Measurements from ENCODE around the gene MTHFSD. TPM values are rescaled to one million over a fixed set of nuclear protein-coding genes. Genes with fewer than 3 reads are reported as not detected.

The MTHFSD gene
- total RNA-seq, 2 experiments from 2014 or later: 7.3 to 7.9 TPM

- H3K36me3 Mint-ChIP-seq (ENCODE audit: low read depth): no peaks in the 10 kb centered on the region
- H3K9me3 ChIP-seq (ENCODE audit: control insufficient read depth in 1 of 2, insufficient read depth in 1 of 2, low read length in 2 of 2): peaks cover 0 to 20% of the 10 kb centered on the region in 2 experiments
- H3K4me3 Mint-ChIP-seq: no peak overlapping the region
- H3K4me1 ChIP-seq (ENCODE audit: insufficient read depth, low read length): no peaks in the 10 kb centered on the region
- H3K27ac Mint-ChIP-seq: no peak overlapping the region
- peaks cover 68 to 89% of the 10 kb centered on the region in 2 experiments for H3K27me3 ChIP-seq (ENCODE audit: control insufficient read depth in 1 of 2, insufficient read depth in 2 of 2, low read length in 2 of 2)
- H3K9me3 Mint-ChIP-seq: no peaks in the 10 kb centered on the region
- H3K27me3 Mint-ChIP-seq: peaks cover 83% of the 10 kb centered on the region
- no peaks in the 10 kb centered on the region for H3K4me1 Mint-ChIP-seq (ENCODE audit: low read depth)
- no peak for DNase-seq
- intact Hi-C loops (cut with DNase I, micrococcal nuclease): no loop called here
- CTCF ChIA-PET: no interaction called here
- H3K4me3 ChIP-seq (ENCODE audit: low read length): no peak overlapping the region
- POLR2A ChIA-PET: no interaction called here
- no peak overlapping the region for H3K27ac ChIP-seq (ENCODE audit: low read depth in 1 of 2, low read length in 2 of 2)
- no peak for TF ChIP-seq CTCF (IDR thresholded peaks at IDR 0.05)
- no peaks in the 10 kb centered on the region for H3K36me3 ChIP-seq (ENCODE audit: insufficient read depth, low read length)
- no peak for ATAC-seq (ENCODE audit: poor library complexity)
These were observed 56.2 kb downstream of the MTHFSD start for GRCh38 chr16:86498671-86499439.

- CTCF ChIA-PET: no interaction called here
- intact Hi-C loops (cut with DNase I, micrococcal nuclease): no loop called here
- no peak for ATAC-seq (ENCODE audit: poor library complexity)
These were observed 56.8 kb downstream of the MTHFSD start for GRCh38 chr16:86498155-86498670.

DNA sequence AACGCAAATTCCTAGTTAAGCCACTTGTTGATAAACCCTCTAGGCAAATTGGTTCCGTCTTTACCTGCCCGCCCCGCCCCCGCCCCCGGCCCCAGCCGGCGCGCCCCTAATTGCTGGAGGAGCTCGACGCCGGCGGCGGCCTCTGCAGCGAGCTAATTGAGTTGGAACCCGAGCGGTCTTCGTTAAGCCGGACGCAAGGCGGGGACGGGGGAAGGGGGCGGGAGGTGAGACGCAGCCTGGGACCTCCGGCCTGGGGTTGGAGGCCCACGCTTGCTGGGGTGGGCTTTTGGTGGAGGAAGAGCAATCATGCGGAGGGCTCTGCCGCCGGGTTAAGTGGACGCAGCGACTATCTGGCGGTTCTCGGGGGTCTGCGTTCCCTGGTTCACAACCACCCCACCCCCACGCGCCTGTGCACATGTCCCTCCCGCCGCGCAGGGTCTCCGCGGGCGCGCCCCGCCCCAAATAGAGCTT lies 57.4 kb downstream of the MTHFSD start:
- intact Hi-C loops (cut with DNase I, micrococcal nuclease): no loop called here
- Mint-ChIP-seq H3K27ac (no peak overlapping the region), H3K36me3 (ENCODE audit: low read depth) (no peaks in the 10 kb centered on the region), H3K27me3 (peaks cover 83% of the 10 kb centered on the region), H3K4me1 (ENCODE audit: low read depth) (no peaks in the 10 kb centered on the region), H3K9me3 (no peaks in the 10 kb centered on the region), H3K4me3 (no peak overlapping the region)
- DNase-seq (no peak), ATAC-seq (ENCODE audit: poor library complexity) (no peak)
- Histone ChIP-seq H3K36me3 (ENCODE audit: insufficient read depth, low read length) (no peaks in the 10 kb centered on the region), H3K4me3 (ENCODE audit: low read length) (no peak overlapping the region), H3K27ac (ENCODE audit: low read depth in 1 of 2, low read length in 2 of 2) (no peak overlapping the region), H3K27me3 (ENCODE audit: control insufficient read depth in 1 of 2, insufficient read depth in 2 of 2, low read length in 2 of 2) (peaks cover 63 to 88% of the 10 kb centered on the region in 2 experiments), H3K9me3 (ENCODE audit: control insufficient read depth in 1 of 2, insufficient read depth in 1 of 2, low read length in 2 of 2) (peaks cover 0 to 15% of the 10 kb centered on the region in 2 experiments), H3K4me1 (ENCODE audit: insufficient read depth, low read length) (no peaks in the 10 kb centered on the region)
- no peak for TF ChIP-seq CTCF (IDR thresholded peaks at IDR 0.05)
- POLR2A ChIA-PET: no interaction called here
- CTCF ChIA-PET: no interaction called here

More at GRCh38 chr16:86498155-86498670, 56.8 kb downstream of the MTHFSD start:
- Mint-ChIP-seq H3K36me3 (ENCODE audit: low read depth) (no peaks in the 10 kb centered on the region), H3K9me3 (no peaks in the 10 kb centered on the region), H3K4me3 (no peak overlapping the region), H3K4me1 (ENCODE audit: low read depth) (no peaks in the 10 kb centered on the region), H3K27me3 (peaks cover 83% of the 10 kb centered on the region), H3K27ac (no peak overlapping the region)
- Histone ChIP-seq H3K27me3 (ENCODE audit: control insufficient read depth in 1 of 2, insufficient read depth in 2 of 2, low read length in 2 of 2) (peaks cover 64 to 88% of the 10 kb centered on the region in 2 experiments), H3K9me3 (ENCODE audit: control insufficient read depth in 1 of 2, insufficient read depth in 1 of 2, low read length in 2 of 2) (peaks cover 0 to 16% of the 10 kb centered on the region in 2 experiments), H3K4me3 (ENCODE audit: low read length) (no peak overlapping the region), H3K36me3 (ENCODE audit: insufficient read depth, low read length) (no peaks in the 10 kb centered on the region), H3K4me1 (ENCODE audit: insufficient read depth, low read length) (no peaks in the 10 kb centered on the region), H3K27ac (ENCODE audit: low read depth in 1 of 2, low read length in 2 of 2) (no peak overlapping the region)
- no peak for DNase-seq
- TF ChIP-seq CTCF (IDR thresholded peaks at IDR 0.05): no peak
- POLR2A ChIA-PET: no interaction called here
